ENCODE data around the gene AURKB.

- TF ChIP-seq PREB (CRISPR knock-in tag; IDR thresholded peaks at IDR 0.05) (no peak), SMAD3 (CRISPR knock-in tag; IDR thresholded peaks at IDR 0.05) (no peak), ATF3 (CRISPR knock-in tag; IDR thresholded peaks at IDR 0.05) (no peak)
Measured at GRCh38 chr17:8209907-8210760, at the start of gene AURKB.

Measured in HepG2 (cell line).